Stomach smooth muscle (tissue), 2 donors: ENCODE measurements around the gene UBE3B.

Experiments
- H3K27ac ChIP-seq: one replicate; pipeline ENCODE4 v1.7.0; 2013; ENCODE audit warnings: mild to moderate bottlenecking, low read length, inconsistent platforms
- H3K27me3 ChIP-seq, 2 donors: one replicate each; pipeline ENCODE4 v1.7.0; 2013; ENCODE audit warnings: low read length in 2 of 2; ENCODE audit not compliant: insufficient read depth in 2 of 2, control insufficient read depth in 1 of 2
- H3K36me3 ChIP-seq, 2 donors: one replicate each; pipeline ENCODE4 v1.7.0; 2013; ENCODE audit warnings: low read length in 2 of 2; ENCODE audit not compliant: control insufficient read depth in 2 of 2, insufficient read depth in 2 of 2
- H3K4me1 ChIP-seq: one replicate; pipeline ENCODE4 v1.7.0; 2013; ENCODE audit warnings: low read length; ENCODE audit not compliant: control insufficient read depth, insufficient read depth
- H3K4me3 ChIP-seq, 2 donors: one replicate each; pipeline ENCODE4 v1.7.0; 2013; ENCODE audit warnings: low read length in 2 of 2
- H3K9ac ChIP-seq, 2 donors: one replicate each; pipeline ENCODE4 v1.7.0; 2013; ENCODE audit warnings: low read length in 2 of 2, mild to moderate bottlenecking in 1 of 2
- H3K9me3 ChIP-seq, 2 donors: one replicate each; pipeline ENCODE4 v1.7.0; 2013; ENCODE audit warnings: low read length in 2 of 2; ENCODE audit not compliant: control insufficient read depth in 2 of 2
- donor health status: healthy.
- donor health status: Pancreatic carcinoma.

The UBE3B gene

GRCh38 chr12:109581334-109581691 is 103.9 kb downstream of the UBE3B start:
- no peak overlapping the region for H3K9ac ChIP-seq
- no peaks in the 10 kb centered on the region for H3K27me3 ChIP-seq
- H3K9me3 ChIP-seq, result no peaks in the 10 kb centered on the region
- H3K4me3 ChIP-seq, result no peak overlapping the region
- peaks cover 40 to 46% of the 10 kb centered on the region in 2 donors for H3K36me3 ChIP-seq
- no peak overlapping the region for H3K27ac ChIP-seq
- no peaks in the 10 kb centered on the region for H3K4me1 ChIP-seq

GRCh38 chr12:109581856-109582255 is 104.4 kb downstream of the UBE3B start:
- peaks cover 44 to 47% of the 10 kb centered on the region in 2 donors for H3K36me3 ChIP-seq
- no peaks in the 10 kb centered on the region for H3K9me3 ChIP-seq
- no peak overlapping the region for H3K4me3 ChIP-seq
- no peaks in the 10 kb centered on the region for H3K27me3 ChIP-seq
- H3K9ac ChIP-seq, result no peak overlapping the region
- H3K27ac ChIP-seq, result no peak overlapping the region
- no peaks in the 10 kb centered on the region for H3K4me1 ChIP-seq

- Histone ChIP-seq H3K9ac (no peak overlapping the region), H3K27ac (no peak overlapping the region), H3K36me3 (peaks cover 48 to 50% of the 10 kb centered on the region in 2 donors), H3K4me3 (no peak overlapping the region), H3K27me3 (no peaks in the 10 kb centered on the region), H3K4me1 (no peaks in the 10 kb centered on the region), H3K9me3 (no peaks in the 10 kb centered on the region)
These were observed 105.2 kb downstream of the UBE3B start for GRCh38 chr12:109582636-109583035.

- no peak overlapping the region for H3K27ac ChIP-seq
- no peak overlapping the region for H3K9ac ChIP-seq
- H3K4me1 ChIP-seq, result no peaks in the 10 kb centered on the region
- peaks cover 40 to 48% of the 10 kb centered on the region in 2 donors for H3K36me3 ChIP-seq
- no peaks in the 10 kb centered on the region for H3K9me3 ChIP-seq
- H3K27me3 ChIP-seq, result no peaks in the 10 kb centered on the region
- H3K4me3 ChIP-seq, result no peak overlapping the region
These were observed 106.3 kb downstream of the UBE3B start for GRCh38 chr12:109583733-109584132.
